Psoas muscle (tissue), 8 donors: Measurements from ENCODE around the gene S1PR1. TPM values are rescaled to one million over a fixed set of nuclear protein-coding genes. Genes with fewer than 3 reads are reported as not detected.

Experiments used
- ATAC-seq, 4 donors: fragments of 200-7000 bp; cut with Tn5 transposase; one replicate each; pipeline ENCODE4 v1.9.1; 2020; ENCODE audit warnings: moderate library complexity in 3 of 4, mild to moderate bottlenecking in 2 of 4
- DNase-seq, 2 donors: peaks; one replicate each; pipeline ENCODE4 v3.0.0-alpha.2; 2020
- H3K27ac ChIP-seq: fragments of 200-600 bp; one replicate; pipeline ENCODE4 v1.8.0; 2022
- H3K27me3 ChIP-seq, 3 donors: fragments of 200-600 bp in 1 of 3; one replicate each; pipeline versions ENCODE4 v1.6.1 to v1.8.0; 2013 to 2022; ENCODE audit warnings: low read length in 2 of 3, mild to moderate bottlenecking in 2 of 3, moderate library complexity in 1 of 3; ENCODE audit not compliant: insufficient read depth in 3 of 3
- H3K36me3 ChIP-seq, 2 donors: fragments of 200-600 bp in 1 of 2; one replicate each; pipeline versions ENCODE4 v1.6.1 to v1.8.0; 2013 to 2022; ENCODE audit warnings: low read depth in 1 of 2, mild to moderate bottlenecking in 1 of 2, moderate library complexity in 1 of 2; ENCODE audit not compliant: insufficient read depth in 1 of 2
- H3K4me1 ChIP-seq: fragments of 200-600 bp; one replicate; pipeline ENCODE4 v1.8.0; 2022
- H3K4me3 ChIP-seq: fragments of 200-600 bp; one replicate; pipeline ENCODE4 v1.8.0; 2022; ENCODE audit warnings: mild to moderate bottlenecking
- H3K9me3 ChIP-seq: fragments of 200-600 bp; one replicate; pipeline ENCODE4 v1.8.0; 2022
- CTCF ChIP-seq: fragments of 200-600 bp; IDR thresholded peaks from one replicate; pipeline ENCODE4 v1.8.0; 2022; ENCODE audit warnings: antibody characterized with exemption
- WGBS, 3 donors: extraction: QIAGEN DNeasy Blood & Tissue Kit; methylation state at CpG; one replicate each; pipeline versions ENCODE4 v1.1.6 to v1.1.7; 2013; 5-methylcytosine and 5-hydroxymethylcytosine counted together
- intact Hi-C, 2 donors: fragments of 100-400 bp; cut with DNase I; formaldehyde crosslinking; loops; one replicate each; pipeline versions ENCODE4 v1.11.0 to v1.14.2; 2022
- polyA plus RNA-seq, 3 donors: library from polyadenylated mRNA; stranded (reverse); fragments of 200-250 nt; gene quantifications; one replicate each; pipeline ENCODE4 v1.2.3, GENCODE V29; 2013
- total RNA-seq, 4 donors: library from RNA; stranded (reverse); fragmentation: NEBNext Ultra II Directional in 2 of 4; extraction: Animal tissue kit (Norgen Biotek cat#: 25700) in 2 of 4; gene quantifications; one replicate each; pipeline versions ENCODE4 v1.2.1 to v1.2.4, GENCODE V29; 2021 to 2023
- donor health status: healthy with polysubstance abuse.
- donor health status: DM: no; HTN: no; CAD: no; lungs with moderate emphysema.
- donor health status: Bipolar disorder and iron deficiency.
- donor health status: healthy.
- donor health status: DM: yes; HTN: yes; CAD: no.
- donor health status: DM: no; HTN: no; CAD: no.
- donor health status: DM: no; HTN: no; CAD: no.
- donor health status: DM: yes; HTN: yes; CAD: no.

S1PR1 gene
- total and polyA plus RNA-seq, 7 donors: 21.9 to 35.7 (median 25.8) TPM

- no peak overlapping the region for H3K4me3 ChIP-seq
- no peaks in the 10 kb centered on the region for H3K36me3 ChIP-seq
- 14 to 17% (median 16%) methylated on average over 6 of the region's 6 CpGs for WGBS, 3 donors
- intact Hi-C loops: no loop called here
- DNase-seq (no peak), ATAC-seq (no peak)
- no peaks in the 10 kb centered on the region for H3K27me3 ChIP-seq
- no peak for TF ChIP-seq CTCF
- H3K9me3 ChIP-seq: no peaks in the 10 kb centered on the region
- no peaks in the 10 kb centered on the region for H3K4me1 ChIP-seq
- no peak overlapping the region for H3K27ac ChIP-seq
These were observed 26.0 kb downstream of the S1PR1 start for GRCh38 chr1:101262630-101263348.

GRCh38 chr1:101264697-101265096 is 27.9 kb downstream of the S1PR1 start:
- 27 to 36% (median 30%) methylated on average over 2 of the region's 2 CpGs for WGBS, 3 donors
- Histone ChIP-seq H3K27me3 (no peaks in the 10 kb centered on the region), H3K9me3 (no peaks in the 10 kb centered on the region), H3K36me3 (no peaks in the 10 kb centered on the region), H3K4me1 (no peaks in the 10 kb centered on the region), H3K4me3 (no peak overlapping the region), H3K27ac (no peak overlapping the region)
- peak in 2 of 4 donors; percentile 41 to 44 for ATAC-seq
- no peak for DNase-seq
- TF ChIP-seq CTCF: no peak
- intact Hi-C loops: no loop called here

GRCh38 chr1:101265684-101266083 is 28.9 kb downstream of the S1PR1 start:
- Histone ChIP-seq H3K36me3 (no peaks in the 10 kb centered on the region), H3K9me3 (no peaks in the 10 kb centered on the region), H3K4me1 (no peaks in the 10 kb centered on the region), H3K27me3 (no peaks in the 10 kb centered on the region), H3K4me3 (no peak overlapping the region), H3K27ac (no peak overlapping the region)
- TF ChIP-seq CTCF: no peak
- intact Hi-C loops: no loop called here
- no peak for DNase-seq
- no peak for ATAC-seq
- 74 to 90% (median 77%) methylated on average over 2 of the region's 2 CpGs for WGBS, 3 donors

- H3K27me3 ChIP-seq: no peaks in the 10 kb centered on the region
- ATAC-seq (no peak), DNase-seq (no peak)
- H3K9me3 ChIP-seq: peaks cover 4% of the 10 kb centered on the region
- WGBS, 3 donors: 74 to 87% (median 74%) methylated on average over 2 of the region's 2 CpGs
- no peaks in the 10 kb centered on the region for H3K4me1 ChIP-seq
- intact Hi-C loops: no loop called here
- H3K4me3 ChIP-seq: no peak overlapping the region
- no peak overlapping the region for H3K27ac ChIP-seq
- H3K36me3 ChIP-seq: no peaks in the 10 kb centered on the region
- no peak for TF ChIP-seq CTCF
These were observed 30.3 kb downstream of the S1PR1 start for GRCh38 chr1:101267082-101267481.

GRCh38 chr1:101268893-101269292 is 32.1 kb downstream of the S1PR1 start:
- Histone ChIP-seq H3K4me1 (no peaks in the 10 kb centered on the region), H3K27me3 (no peaks in the 10 kb centered on the region), H3K27ac (no peak overlapping the region), H3K9me3 (peaks cover 4% of the 10 kb centered on the region), H3K36me3 (no peaks in the 10 kb centered on the region), H3K4me3 (no peak overlapping the region)
- 93 to 95% (median 94%) methylated on average over 2 of the region's 2 CpGs for WGBS, 3 donors
- no peak for ATAC-seq
- no peak for TF ChIP-seq CTCF
- intact Hi-C loops: no loop called here
- no peak for DNase-seq
